Neuronal stem cell (in vitro differentiated cells): ENCODE measurements around the gene NFIX.

Source experiments
- DNase-seq: peaks from one replicate; pipeline ENCODE4 v3.0.0-alpha.2; 2013; ENCODE audit warnings: low spot score
- H2AFZ ChIP-seq: one replicate; pipeline ENCODE4 v1.6.1; 2013; ENCODE audit warnings: mild to moderate bottlenecking, low read length, inconsistent platforms
- H2AK5ac ChIP-seq: 2 replicates; pipeline ENCODE4 v1.6.1; 2013; ENCODE audit warnings: low read depth, mild to moderate bottlenecking, inconsistent platforms, low read length, moderate library complexity, mixed read lengths
- H2BK120ac ChIP-seq: 2 replicates; pipeline ENCODE4 v1.6.1; 2013; ENCODE audit warnings: low read depth, mild to moderate bottlenecking, inconsistent platforms, low read length, moderate library complexity, mixed read lengths
- H2BK12ac ChIP-seq: one replicate; pipeline ENCODE4 v1.6.1; 2013; ENCODE audit warnings: low read length, inconsistent platforms
- H2BK15ac ChIP-seq: 2 replicates; pipeline ENCODE4 v1.6.1; 2013; ENCODE audit warnings: mild to moderate bottlenecking, low read length, inconsistent platforms, mixed read lengths
- H2BK5ac ChIP-seq: one replicate; pipeline ENCODE4 v1.6.1; 2013; ENCODE audit warnings: inconsistent platforms, mild to moderate bottlenecking, low read length, moderate library complexity
- H3K14ac ChIP-seq: one replicate; pipeline ENCODE4 v1.6.1; 2013; ENCODE audit warnings: low read length, inconsistent platforms
- H3K18ac ChIP-seq: 2 replicates; pipeline ENCODE4 v1.6.1; 2013; ENCODE audit warnings: low read length, inconsistent platforms
- H3K23ac ChIP-seq: 2 replicates; pipeline ENCODE4 v1.6.1; 2013; ENCODE audit warnings: low read depth, mild to moderate bottlenecking, mixed read lengths, low read length, inconsistent platforms; ENCODE audit not compliant: poor library complexity
- H3K27ac ChIP-seq: replicated peaks from 3 replicates; pipeline ENCODE4 v1.5.1; 2013; ENCODE audit warnings: low read length, inconsistent platforms
- H3K27me3 ChIP-seq, 3 experiments: 2 replicates each; pipeline ENCODE4 v1.6.1; 2013; ENCODE audit warnings: low read length in 3 of 3, mild to moderate bottlenecking in 2 of 3, inconsistent platforms in 1 of 3, low read depth in 1 of 3, mixed read lengths in 1 of 3, moderate library complexity in 1 of 3; ENCODE audit not compliant: control insufficient read depth in 3 of 3, insufficient read depth in 3 of 3
- H3K36me3 ChIP-seq, 2 donors: replicated peaks in 1 of 2; 2 replicates each; pipeline ENCODE4 v1.6.1; 2013; ENCODE audit warnings: low read length in 2 of 2; ENCODE audit not compliant: control insufficient read depth in 2 of 2, insufficient read depth in 2 of 2
- H3K4ac ChIP-seq: 2 replicates; pipeline ENCODE4 v1.6.1; 2013; ENCODE audit warnings: inconsistent platforms, mild to moderate bottlenecking, low read length, moderate library complexity
- H3K4me1 ChIP-seq, 2 donors: 1 replicate in 1 of 2; 2 replicates in 1 of 2; pipeline ENCODE4 v1.6.1; 2013; ENCODE audit warnings: low read length in 2 of 2, low read depth in 1 of 2; ENCODE audit not compliant: control insufficient read depth in 2 of 2, insufficient read depth in 1 of 2
- H3K4me2 ChIP-seq: one replicate; pipeline ENCODE4 v1.6.1; 2013; ENCODE audit warnings: mild to moderate bottlenecking, low read length, inconsistent platforms; ENCODE audit not compliant: insufficient read depth, poor library complexity, severe bottlenecking
- H3K4me3 ChIP-seq, 2 donors: 2 replicates each; pipeline ENCODE4 v1.5.1; 2013; ENCODE audit warnings: low read length in 2 of 2, mild to moderate bottlenecking in 2 of 2, inconsistent platforms in 1 of 2, moderate library complexity in 1 of 2
- H3K79me1 ChIP-seq: one replicate; pipeline ENCODE4 v1.6.1; 2013; ENCODE audit warnings: low read depth, mild to moderate bottlenecking, inconsistent platforms, low read length, moderate library complexity
- H3K9ac ChIP-seq: one replicate; pipeline ENCODE4 v1.6.1; 2013; ENCODE audit warnings: mild to moderate bottlenecking, low read depth, low read length, inconsistent platforms; ENCODE audit not compliant: poor library complexity
- H3K9me3 ChIP-seq, 2 donors: replicated peaks in 1 of 2; 2 replicates each; pipeline versions ENCODE3 to v1.6.1; 2013; ENCODE audit warnings: low read length in 2 of 2, mild to moderate bottlenecking in 2 of 2, inconsistent platforms in 1 of 2, low read depth in 1 of 2, mixed read lengths in 1 of 2, moderate library complexity in 1 of 2; ENCODE audit not compliant: control insufficient read depth in 2 of 2, insufficient read depth in 1 of 2
- H4K8ac ChIP-seq: one replicate; pipeline ENCODE4 v1.6.1; 2013; ENCODE audit warnings: low read depth, mild to moderate bottlenecking, inconsistent platforms, low read length, moderate library complexity
- H4K91ac ChIP-seq: one replicate; pipeline ENCODE4 v1.6.1; 2013; ENCODE audit warnings: low read length, low read depth, mild to moderate bottlenecking, inconsistent platforms; ENCODE audit not compliant: poor library complexity
- WGBS, 2 donors: extraction: QIAGEN DNeasy Blood & Tissue Kit; methylation state at CpG; one replicate each; pipeline ENCODE4 v1.1.7; 2013; ENCODE audit warnings: missing lambda C conversion rate in 2 of 2, mixed read lengths in 1 of 2; ENCODE audit not compliant: insufficient read length in 2 of 2, insufficient replicate concordance in 1 of 2; ENCODE audit errors: extremely low coverage in 2 of 2; 5-methylcytosine and 5-hydroxymethylcytosine counted together

Gene NFIX

GRCh38 chr19:13036366-13036976 is 41.2 kb downstream of the NFIX start:
- Histone ChIP-seq H3K18ac (no peak overlapping the region), H2BK12ac (no peak overlapping the region), H4K91ac (no peak overlapping the region), H4K8ac (no peak overlapping the region), H3K23ac (no peak overlapping the region), H3K9ac (no peak overlapping the region), H2BK5ac (no peak overlapping the region), H3K14ac (no peak overlapping the region), H3K27ac (no peak overlapping the region), H3K4me3 (no peak overlapping the region), H2BK15ac (no peak overlapping the region), H3K4me1 (peaks cover 6% of the 10 kb centered on the region in 2 donors), H3K4me2 (no peak overlapping the region), H3K4ac (no peak overlapping the region), H3K79me1 (no peaks in the 10 kb centered on the region), H3K27me3 (peaks cover 0 to 99% (median 63%) of the 10 kb centered on the region in 3 experiments), H2AK5ac (no peak overlapping the region), H3K9me3 (no peaks in the 10 kb centered on the region), H2BK120ac (no peak overlapping the region), H3K36me3 (no peaks in the 10 kb centered on the region), H2AFZ (no peak overlapping the region)
- WGBS, 2 donors: no CpG with 5 or more reads among the region's 18 CpGs
- no peak for DNase-seq

- Histone ChIP-seq H2BK5ac (no peak overlapping the region), H3K4ac (no peak overlapping the region), H3K14ac (no peak overlapping the region), H2AFZ (no peak overlapping the region), H4K8ac (no peak overlapping the region), H3K23ac (no peak overlapping the region), H2BK15ac (no peak overlapping the region), H2AK5ac (no peak overlapping the region), H3K4me3 (no peak overlapping the region), H3K18ac (no peak overlapping the region), H3K79me1 (no peaks in the 10 kb centered on the region), H3K4me2 (no peak overlapping the region), H2BK12ac (no peak overlapping the region), H2BK120ac (no peak overlapping the region), H3K9ac (no peak overlapping the region), H4K91ac (no peak overlapping the region), H3K36me3 (no peaks in the 10 kb centered on the region), H3K9me3 (no peaks in the 10 kb centered on the region), H3K4me1 (peaks cover 3 to 4% of the 10 kb centered on the region in 2 donors), H3K27ac (no peak overlapping the region), H3K27me3 (peaks cover 0 to 99% (median 61%) of the 10 kb centered on the region in 3 experiments)
- no peak for DNase-seq
- no CpG with 5 or more reads among the region's 7 CpGs for WGBS, 2 donors
These were observed 41.9 kb downstream of the NFIX start for GRCh38 chr19:13037161-13037560.

- no peak overlapping the region for H3K4me2 ChIP-seq
- no peak overlapping the region for H3K4me3 ChIP-seq
These were observed 42.5 kb downstream of the NFIX start for GRCh38 chr19:13037731-13038130.

GRCh38 chr19:13038306-13039210 is 43.3 kb downstream of the NFIX start:
- Histone ChIP-seq H4K8ac (no peak overlapping the region), H3K36me3 (no peaks in the 10 kb centered on the region), H2BK12ac (no peak overlapping the region), H3K23ac (no peak overlapping the region), H2AK5ac (no peak overlapping the region), H2BK15ac (no peak overlapping the region), H3K14ac (no peak overlapping the region), H2AFZ (no peak overlapping the region), H3K27ac (no peak overlapping the region), H3K4me3 (no peak overlapping the region), H3K18ac (no peak overlapping the region), H3K9ac (no peak overlapping the region), H3K9me3 (no peaks in the 10 kb centered on the region), H4K91ac (no peak overlapping the region), H3K4me1 (no peaks in the 10 kb centered on the region), H3K4me2 (no peak overlapping the region), H3K4ac (no peak overlapping the region), H3K27me3 (peaks cover 0 to 99% (median 63%) of the 10 kb centered on the region in 3 experiments), H2BK120ac (no peak overlapping the region), H2BK5ac (no peak overlapping the region), H3K79me1 (no peaks in the 10 kb centered on the region)
- DNase-seq: no peak
- no CpG with 5 or more reads among the region's 13 CpGs for WGBS, 2 donors

More at GRCh38 chr19:13037731-13038130, 42.5 kb downstream of the NFIX start:
- Histone ChIP-seq H3K27ac (no peak overlapping the region), H3K9ac (no peak overlapping the region), H2AK5ac (no peak overlapping the region), H3K18ac (no peak overlapping the region), H2BK5ac (no peak overlapping the region), H3K4ac (no peak overlapping the region), H3K4me1 (no peaks in the 10 kb centered on the region), H2AFZ (no peak overlapping the region), H2BK120ac (no peak overlapping the region), H3K79me1 (no peaks in the 10 kb centered on the region), H4K91ac (no peak overlapping the region), H3K27me3 (peaks cover 0 to 99% (median 58%) of the 10 kb centered on the region in 3 experiments), H3K9me3 (no peaks in the 10 kb centered on the region), H3K23ac (no peak overlapping the region), H3K36me3 (no peaks in the 10 kb centered on the region), H2BK12ac (no peak overlapping the region), H4K8ac (no peak overlapping the region), H2BK15ac (no peak overlapping the region), H3K14ac (no peak overlapping the region)
- WGBS, 2 donors: no CpG with 5 or more reads among the region's 7 CpGs
- DNase-seq: no peak
